AG04450 (cell line): ENCODE data around the gene HES6. TPM values are rescaled to one million over a fixed set of nuclear protein-coding genes. Genes with fewer than 3 reads are reported as not detected.
A peak's percentile ranks its signal among the peaks of the same experiment; 100 is the strongest.

Experiments
- CTCF ChIA-PET: fragments of 300-600, 350-600 bp; formaldehyde crosslinking; extraction: SDS; loops from one replicate; lab custom pipeline; 2022; ENCODE audit warnings: antibody characterized with exemption, inconsistent platforms; lab: Charles Lee
- POLR2A ChIA-PET: fragments of 350-600 bp; formaldehyde crosslinking; extraction: SDS; loops from one replicate; lab custom pipeline; 2021; ENCODE audit warnings: antibody characterized with exemption, inconsistent platforms; lab: Yijun Ruan, JAX
- DNase-seq: peaks from one replicate; pipeline ENCODE4 v3.0.0-alpha.2; 2011; ENCODE audit warnings: low read depth, low spot score
- H3K27ac ChIP-seq: one replicate; pipeline ENCODE4 v1.5.1; 2012; ENCODE audit warnings: low read depth, low read length, control low read depth
- H3K27me3 ChIP-seq: one replicate; pipeline ENCODE4 v1.6.0; 2012; ENCODE audit warnings: low read length; ENCODE audit not compliant: control insufficient read depth, insufficient read depth
- H3K4me3 ChIP-seq: 2 replicates; pipeline ENCODE4 v1.5.1; 2011; ENCODE audit warnings: mild to moderate bottlenecking, low read depth, low read length, control low read depth
- H3K9me3 ChIP-seq: 2 replicates; pipeline ENCODE4 v1.5.1; 2012; ENCODE audit warnings: low read length; ENCODE audit not compliant: control insufficient read depth, insufficient read depth
- CTCF ChIP-seq: IDR thresholded peaks from 2 replicates; pipeline ENCODE4 v1.5.1; 2011; ENCODE audit warnings: low read depth, low read length, control low read depth, inconsistent platforms
- polyA plus RNA-seq: library from polyadenylated mRNA; depleted of rRNA; stranded (reverse); fragments of >200 nt; gene quantifications from 2 replicates; pipeline ENCODE4 v1.2.3, GENCODE V29; 2011

HES6 gene
- polyA plus RNA-seq, 1 experiment: 2.9 TPM

DNA sequence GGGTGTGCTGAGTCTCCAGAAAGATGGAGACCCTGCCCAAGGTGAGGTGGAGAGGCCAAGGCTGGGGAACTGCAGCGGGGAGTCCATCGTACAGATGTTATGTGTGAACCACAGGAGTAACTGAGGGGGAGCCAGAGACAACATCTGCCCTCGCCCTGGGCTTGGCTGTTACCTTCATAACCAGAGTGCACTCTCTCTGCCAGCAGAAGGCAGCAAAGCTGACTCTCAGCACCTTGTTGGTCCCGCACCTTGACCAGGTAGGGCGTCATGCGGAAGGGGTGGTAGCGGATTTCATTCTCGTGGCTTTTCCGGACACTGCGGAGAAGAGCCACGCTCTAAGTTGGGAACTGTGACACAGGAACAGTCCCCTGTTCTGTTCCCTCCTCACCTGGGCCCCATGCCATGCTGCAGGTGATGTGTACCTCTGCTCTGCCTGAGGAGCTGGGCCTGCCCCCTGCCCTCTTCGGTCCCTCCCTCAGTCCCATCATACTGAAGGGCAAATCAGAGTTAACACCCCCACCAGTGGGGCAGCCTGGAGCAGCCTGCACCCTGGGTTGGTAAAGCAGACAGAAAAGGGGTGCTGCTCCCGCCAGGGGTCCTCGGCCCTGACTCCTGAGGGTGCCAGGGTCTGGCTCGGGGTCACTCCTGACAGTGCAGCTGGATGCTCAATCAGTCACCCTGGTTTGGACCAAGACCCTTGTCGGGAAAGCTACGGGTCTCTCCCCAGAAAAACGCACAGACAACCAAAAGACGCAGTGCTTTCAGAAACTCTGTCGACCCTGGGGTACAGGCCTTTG is 28.2 kb upstream of the HES6 start:
- H3K4me3 ChIP-seq: no peak overlapping the region
- no peak for TF ChIP-seq CTCF
- no peaks in the 10 kb centered on the region for H3K9me3 ChIP-seq
- no peaks in the 10 kb centered on the region for H3K27me3 ChIP-seq
- POLR2A ChIA-PET: no interaction called here
- CTCF ChIA-PET: interaction anchor here (1.6 kb wide), 1 partner anchor 11 kb away, joined by 3 read pairs; no protein-coding TSS in a partner anchor
- no peak for DNase-seq
- H3K27ac ChIP-seq: no peak overlapping the region

DNA sequence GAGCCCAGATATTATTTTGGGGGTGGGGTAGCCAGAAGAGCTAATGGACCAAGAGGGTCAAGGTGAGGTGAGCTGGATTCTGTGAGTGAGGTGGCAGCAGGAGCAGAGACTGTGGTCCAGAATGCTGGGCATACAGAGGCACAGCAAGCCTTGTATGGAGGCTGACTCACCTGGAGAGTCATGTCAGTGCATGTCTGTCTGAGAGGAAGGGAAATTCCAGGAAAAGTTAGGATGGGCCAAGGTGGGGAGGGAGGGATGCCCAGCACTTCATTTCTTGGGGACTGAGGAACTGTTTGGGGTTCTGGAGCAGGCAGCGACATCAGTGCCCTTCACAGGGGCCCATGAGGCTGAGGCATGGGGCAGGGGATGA is 27.5 kb upstream of the HES6 start:
- ChIA-PET CTCF (interaction anchor here (0.6 to 1.6 kb wide), 3 partner anchors 10 to 407 kb away, joined by 3 read pairs; no protein-coding TSS in a partner anchor), POLR2A (interaction anchor here (0.6 kb wide), 1 partner anchor 27 kb away, joined by 4 read pairs; the partner anchor contains the start of gene HES6)
- TF ChIP-seq CTCF: no peak
- DNase-seq: no peak
- Histone ChIP-seq H3K4me3 (no peak overlapping the region), H3K27me3 (no peaks in the 10 kb centered on the region), H3K9me3 (no peaks in the 10 kb centered on the region), H3K27ac (peak overlapping the region; percentile 11)

DNA sequence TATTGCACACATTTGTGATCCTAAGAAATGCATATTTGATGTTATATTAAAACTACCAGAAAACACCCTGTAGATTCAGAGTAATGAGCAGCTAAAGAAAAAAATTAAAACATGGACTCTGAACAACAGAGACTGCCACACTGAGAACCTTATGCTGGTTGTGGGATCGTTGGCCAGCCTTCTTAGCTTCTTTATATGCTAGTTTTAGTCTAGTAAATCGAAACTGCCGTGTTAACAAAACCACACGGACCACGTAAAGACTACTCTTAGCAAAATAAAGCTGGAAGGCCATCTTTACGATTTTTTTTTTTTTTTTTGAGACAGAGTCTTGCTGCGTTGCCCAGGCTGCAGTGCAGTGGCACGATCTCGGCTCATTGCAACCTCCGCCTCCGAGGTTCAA is 25.8 kb upstream of the HES6 start:
- CTCF ChIA-PET: interaction anchor here (1.0 to 3.5 kb wide), 4 partner anchors 10 to 408 kb away, joined by 4 to 50 read pairs (median 10); partner anchors contain the start of gene RAMP1
- DNase-seq: no peak
- no peaks in the 10 kb centered on the region for H3K9me3 ChIP-seq
- POLR2A ChIA-PET: no interaction called here
- H3K27ac ChIP-seq: no peak overlapping the region
- no peak for TF ChIP-seq CTCF
- H3K27me3 ChIP-seq: no peaks in the 10 kb centered on the region
- no peak overlapping the region for H3K4me3 ChIP-seq

DNA sequence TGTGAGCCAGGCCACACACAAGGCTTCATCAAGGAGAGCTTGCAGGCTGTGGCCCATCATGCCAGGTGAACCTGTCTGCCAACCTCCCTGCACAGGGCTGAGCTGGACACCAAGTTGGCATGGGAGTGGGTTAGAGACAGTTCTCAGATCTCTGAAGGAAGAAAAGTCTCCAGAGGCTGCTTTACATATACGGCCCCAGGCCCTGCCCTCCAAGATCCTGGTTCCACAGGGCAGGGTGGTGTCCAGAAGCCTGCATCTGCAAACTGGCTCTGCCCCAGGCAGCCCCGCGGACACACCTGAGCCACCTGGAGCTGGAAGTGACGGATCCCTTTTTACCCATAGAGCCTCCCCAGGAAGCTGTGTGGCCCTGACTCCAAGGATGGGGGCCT is 24.2 kb upstream of the HES6 start:
- no peak overlapping the region for H3K4me3 ChIP-seq
- no peak for DNase-seq
- H3K27me3 ChIP-seq: no peaks in the 10 kb centered on the region
- H3K27ac ChIP-seq: no peak overlapping the region
- ChIA-PET POLR2A (no interaction called here), CTCF (interaction anchor here (0.5 to 3.5 kb wide), 25 partner anchors 8 to 677 kb away, joined by 3 to 50 read pairs (median 5); partner anchors contain the start of gene RAMP1)
- no peak for TF ChIP-seq CTCF
- no peaks in the 10 kb centered on the region for H3K9me3 ChIP-seq
